AG04450 (cell line): ENCODE measurements around the gene WDR43. TPM values are rescaled to one million over a fixed set of nuclear protein-coding genes. Genes with fewer than 3 reads are reported as not detected.

Source experiments
- CTCF ChIA-PET: fragments of 300-600, 350-600 bp; formaldehyde crosslinking; extraction: SDS; loops from one replicate; lab custom pipeline; 2022; ENCODE audit warnings: antibody characterized with exemption, inconsistent platforms; lab: Charles Lee
- POLR2A ChIA-PET: fragments of 350-600 bp; formaldehyde crosslinking; extraction: SDS; loops from one replicate; lab custom pipeline; 2021; ENCODE audit warnings: antibody characterized with exemption, inconsistent platforms; lab: Yijun Ruan, JAX
- DNase-seq: peaks from one replicate; pipeline ENCODE4 v3.0.0-alpha.2; 2011; ENCODE audit warnings: low read depth, low spot score
- H3K27ac ChIP-seq: one replicate; pipeline ENCODE4 v1.5.1; 2012; ENCODE audit warnings: low read depth, low read length, control low read depth
- H3K27me3 ChIP-seq: one replicate; pipeline ENCODE4 v1.6.0; 2012; ENCODE audit warnings: low read length; ENCODE audit not compliant: control insufficient read depth, insufficient read depth
- H3K4me3 ChIP-seq: 2 replicates; pipeline ENCODE4 v1.5.1; 2011; ENCODE audit warnings: mild to moderate bottlenecking, low read depth, low read length, control low read depth
- H3K9me3 ChIP-seq: 2 replicates; pipeline ENCODE4 v1.5.1; 2012; ENCODE audit warnings: low read length; ENCODE audit not compliant: control insufficient read depth, insufficient read depth
- polyA plus RNA-seq: library from polyadenylated mRNA; depleted of rRNA; stranded (reverse); fragments of >200 nt; gene quantifications from 2 replicates; pipeline ENCODE4 v1.2.3, GENCODE V29; 2011
- TF ChIP-seq, protein P1 (sequence below): IDR thresholded peaks from 2 replicates; pipeline ENCODE4 v1.5.1; 2011; ENCODE audit warnings: low read depth, low read length, control low read depth, inconsistent platforms

Gene WDR43
- polyA plus RNA-seq, 1 experiment = 95.5 TPM

DNA sequence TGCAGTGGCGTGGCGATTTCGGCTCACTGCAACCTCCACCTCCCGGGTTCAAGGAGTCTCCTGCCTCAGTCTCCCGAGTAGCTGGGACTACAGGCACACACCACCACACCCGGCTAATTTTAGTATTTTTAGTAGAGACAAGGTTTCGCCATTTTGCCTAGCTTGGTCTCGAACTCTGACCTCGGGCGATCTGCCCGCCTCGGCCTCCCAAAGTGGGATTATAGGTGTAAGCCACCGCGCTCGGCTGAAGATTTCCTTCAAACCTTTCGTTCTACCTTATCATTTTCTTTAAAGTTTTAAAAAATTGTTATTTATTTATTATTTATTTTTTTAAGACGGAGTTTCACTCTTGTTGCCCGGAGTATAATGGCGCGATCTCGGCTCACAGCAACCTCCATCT lies 979 bp upstream of the WDR43 start:
- no peak overlapping the region for H3K4me3 ChIP-seq
- ChIA-PET POLR2A (no interaction called here), CTCF (no interaction called here)
- H3K27me3 ChIP-seq = no peaks in the 10 kb centered on the region
- DNase-seq = no peak
- H3K27ac ChIP-seq = no peak overlapping the region
- TF ChIP-seq, protein P1, sequence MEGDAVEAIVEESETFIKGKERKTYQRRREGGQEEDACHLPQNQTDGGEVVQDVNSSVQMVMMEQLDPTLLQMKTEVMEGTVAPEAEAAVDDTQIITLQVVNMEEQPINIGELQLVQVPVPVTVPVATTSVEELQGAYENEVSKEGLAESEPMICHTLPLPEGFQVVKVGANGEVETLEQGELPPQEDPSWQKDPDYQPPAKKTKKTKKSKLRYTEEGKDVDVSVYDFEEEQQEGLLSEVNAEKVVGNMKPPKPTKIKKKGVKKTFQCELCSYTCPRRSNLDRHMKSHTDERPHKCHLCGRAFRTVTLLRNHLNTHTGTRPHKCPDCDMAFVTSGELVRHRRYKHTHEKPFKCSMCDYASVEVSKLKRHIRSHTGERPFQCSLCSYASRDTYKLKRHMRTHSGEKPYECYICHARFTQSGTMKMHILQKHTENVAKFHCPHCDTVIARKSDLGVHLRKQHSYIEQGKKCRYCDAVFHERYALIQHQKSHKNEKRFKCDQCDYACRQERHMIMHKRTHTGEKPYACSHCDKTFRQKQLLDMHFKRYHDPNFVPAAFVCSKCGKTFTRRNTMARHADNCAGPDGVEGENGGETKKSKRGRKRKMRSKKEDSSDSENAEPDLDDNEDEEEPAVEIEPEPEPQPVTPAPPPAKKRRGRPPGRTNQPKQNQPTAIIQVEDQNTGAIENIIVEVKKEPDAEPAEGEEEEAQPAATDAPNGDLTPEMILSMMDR = no peak
- H3K9me3 ChIP-seq = no peaks in the 10 kb centered on the region; the same call in 1 of the 2 replicates

DNA sequence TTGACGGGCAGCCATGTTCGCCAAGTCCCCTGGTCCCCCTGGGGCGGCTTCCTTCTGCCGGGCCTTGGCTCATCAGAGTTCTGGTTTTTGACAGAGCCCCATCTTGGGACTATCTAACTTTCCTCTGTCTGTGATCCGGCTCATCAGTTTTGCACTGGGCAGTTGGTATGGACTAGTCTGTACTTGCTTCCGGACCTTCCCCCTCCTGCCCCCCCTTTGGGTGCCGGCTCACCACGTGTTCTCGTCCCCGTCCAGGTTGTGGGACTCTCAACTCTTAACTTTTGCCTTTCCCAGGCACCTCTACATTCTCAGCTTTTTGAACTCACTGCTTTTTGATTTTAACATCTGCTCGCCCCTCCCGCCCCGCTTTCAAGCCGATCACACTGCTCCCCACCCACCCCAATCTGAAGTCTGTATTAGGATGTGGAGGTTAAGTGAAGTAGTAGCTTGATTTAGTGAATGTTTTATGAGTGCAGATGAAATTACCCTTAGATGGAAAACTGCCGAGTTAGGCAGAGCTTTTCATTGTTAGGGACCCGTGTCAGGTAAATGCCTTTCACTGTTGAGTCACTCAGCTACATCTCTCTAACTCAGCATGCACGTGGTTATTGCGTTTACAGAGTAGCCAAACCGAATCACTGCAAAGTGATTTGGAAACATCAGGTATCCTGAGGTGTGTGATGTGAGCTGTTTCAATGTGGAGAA lies 874 bp downstream of the WDR43 start:
- no peak for DNase-seq
- peak overlapping the region; percentile 41 for H3K27ac ChIP-seq
- no peaks in the 10 kb centered on the region; the same call in 1 of the 2 replicates for H3K9me3 ChIP-seq
- H3K27me3 ChIP-seq = no peaks in the 10 kb centered on the region
- ChIA-PET CTCF (interaction anchor here (0.8 to 1.3 kb wide), 5 partner anchors 15 to 1212 kb away, joined by 3 to 6 read pairs (median 3); no protein-coding TSS in a partner anchor), POLR2A (interaction anchor here (0.7 to 2.1 kb wide), 4 partner anchors 8 to 310 kb away, joined by 3 to 21 read pairs (median 6); partner anchors contain the start of gene TRMT61B)
- TF ChIP-seq, protein P1 = no peak
- peak overlapping the region; percentile 100 for H3K4me3 ChIP-seq

GRCh38 chr2:28896906-28897305 lies 2.4 kb downstream of the WDR43 start:
- Histone ChIP-seq H3K27ac (no peak overlapping the region), H3K27me3 (no peaks in the 10 kb centered on the region), H3K9me3 (no peaks in the 10 kb centered on the region; the same call in 1 of the 2 replicates), H3K4me3 (peak overlapping the region; percentile 11; the same call in 1 of the 2 replicates)
- ChIA-PET CTCF (interaction anchor here (0.6 to 1.3 kb wide), 3 partner anchors 13 to 79 kb away, joined by 3 to 6 read pairs (median 3); no protein-coding TSS in a partner anchor), POLR2A (no interaction called here)
- TF ChIP-seq, protein P1 = no peak
- no peak for DNase-seq

GRCh38 chr2:28898048-28898447 lies 3.6 kb downstream of the WDR43 start:
- H3K27me3 ChIP-seq = no peaks in the 10 kb centered on the region
- CTCF ChIA-PET = no interaction called here
- TF ChIP-seq, protein P1 = no peak
- H3K4me3 ChIP-seq = no peak overlapping the region
- H3K27ac ChIP-seq = no peak overlapping the region
- no peaks in the 10 kb centered on the region; the same call in 1 of the 2 replicates for H3K9me3 ChIP-seq
- DNase-seq = no peak
- POLR2A ChIA-PET = no interaction called here

GRCh38 chr2:28901202-28901601 lies 6.7 kb downstream of the WDR43 start:
- ChIA-PET POLR2A (no interaction called here), CTCF (no interaction called here)
- Histone ChIP-seq H3K9me3 (no peaks in the 10 kb centered on the region), H3K27me3 (no peaks in the 10 kb centered on the region), H3K27ac (no peak overlapping the region), H3K4me3 (no peak overlapping the region)
- TF ChIP-seq, protein P1 = no peak
- DNase-seq = no peak
